Nephron progenitor cell (in vitro differentiated cells): Measurements from ENCODE around the gene EXOSC7.

Experiments
- DNase-seq: peaks from one replicate; pipeline ENCODE4 v3.0.0; 2021
- H3K27ac Mint-ChIP-seq: 2 replicates; pipeline ENCODE4 v1.8.0; 2021; ENCODE audit warnings: mild to moderate bottlenecking, moderate library complexity, mixed read lengths
- H3K27me3 Mint-ChIP-seq: 2 replicates; pipeline ENCODE4 v1.8.0; 2021; ENCODE audit warnings: mild to moderate bottlenecking, low read depth, mixed read lengths; ENCODE audit not compliant: poor library complexity
- H3K36me3 Mint-ChIP-seq: 2 replicates; pipeline ENCODE4 v1.8.0; 2021; ENCODE audit warnings: low read depth, mixed read lengths
- H3K4me1 Mint-ChIP-seq: 2 replicates; pipeline ENCODE4 v1.8.0; 2021; ENCODE audit warnings: mixed read lengths
- H3K4me3 Mint-ChIP-seq: 2 replicates; pipeline ENCODE4 v1.8.0; 2021; ENCODE audit warnings: mild to moderate bottlenecking, moderate library complexity, mixed read lengths
- H3K9me3 Mint-ChIP-seq: 2 replicates; pipeline ENCODE4 v1.8.0; 2021; ENCODE audit warnings: mild to moderate bottlenecking, moderate library complexity, mixed read lengths
- TF ChIP-seq, protein P1 (sequence below): fragments of 200-600 bp; sonication (generic); IDR thresholded peaks from 2 replicates; pipeline ENCODE4 v1.5.0; 2021; ENCODE audit warnings: antibody characterized with exemption

EXOSC7 gene

DNA sequence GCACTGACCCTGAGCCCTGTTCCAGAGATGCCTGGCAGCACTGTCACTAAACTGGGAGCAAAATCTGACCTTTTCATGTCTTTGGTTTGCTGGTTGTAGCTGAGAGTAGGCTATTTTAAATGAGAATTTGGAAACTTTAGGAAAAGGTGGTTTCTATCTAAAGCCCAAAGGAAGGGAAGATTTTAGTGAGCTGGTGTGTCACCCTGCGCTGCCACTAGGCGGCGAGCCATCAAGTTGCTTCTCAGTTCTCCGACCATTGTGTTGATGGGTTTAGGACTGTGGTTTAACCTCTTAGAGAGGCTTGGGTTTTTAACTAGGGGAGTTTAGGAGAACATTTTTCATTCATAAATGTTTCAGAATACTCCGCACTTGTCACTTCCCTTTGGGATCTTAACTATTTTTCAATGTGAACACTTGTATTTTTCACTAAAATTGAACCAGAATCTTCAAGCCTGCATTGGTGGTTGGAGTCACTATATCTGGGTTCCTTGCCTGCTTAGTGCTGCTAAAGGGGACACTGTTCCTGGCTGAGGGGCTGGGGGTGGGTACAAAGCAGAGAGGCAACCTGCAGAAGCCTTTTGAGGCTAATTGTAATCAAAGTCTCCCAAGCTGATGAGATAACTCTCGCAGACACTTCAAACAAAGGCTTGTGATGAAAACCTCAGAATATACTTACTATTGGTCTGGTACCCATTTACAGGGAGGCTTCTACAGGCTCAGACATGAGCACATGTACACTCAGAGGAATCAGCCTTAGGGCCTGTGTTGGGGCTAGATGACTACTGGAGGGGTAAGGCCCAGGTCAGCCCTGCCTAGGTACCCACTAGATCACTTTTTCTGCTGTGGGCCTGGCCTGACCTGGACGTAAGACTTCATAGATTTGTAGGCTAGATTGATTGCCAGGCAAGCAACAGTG is 16.8 kb downstream of the EXOSC7 start:
- peaks cover 57% of the 10 kb centered on the region for H3K36me3 Mint-ChIP-seq
- peaks cover 52% of the 10 kb centered on the region for H3K4me1 Mint-ChIP-seq
- peak overlapping the region; percentile 27 for H3K27ac Mint-ChIP-seq
- no peak overlapping the region for H3K4me3 Mint-ChIP-seq
- peak; percentile 48 for DNase-seq
- TF ChIP-seq, protein P1, sequence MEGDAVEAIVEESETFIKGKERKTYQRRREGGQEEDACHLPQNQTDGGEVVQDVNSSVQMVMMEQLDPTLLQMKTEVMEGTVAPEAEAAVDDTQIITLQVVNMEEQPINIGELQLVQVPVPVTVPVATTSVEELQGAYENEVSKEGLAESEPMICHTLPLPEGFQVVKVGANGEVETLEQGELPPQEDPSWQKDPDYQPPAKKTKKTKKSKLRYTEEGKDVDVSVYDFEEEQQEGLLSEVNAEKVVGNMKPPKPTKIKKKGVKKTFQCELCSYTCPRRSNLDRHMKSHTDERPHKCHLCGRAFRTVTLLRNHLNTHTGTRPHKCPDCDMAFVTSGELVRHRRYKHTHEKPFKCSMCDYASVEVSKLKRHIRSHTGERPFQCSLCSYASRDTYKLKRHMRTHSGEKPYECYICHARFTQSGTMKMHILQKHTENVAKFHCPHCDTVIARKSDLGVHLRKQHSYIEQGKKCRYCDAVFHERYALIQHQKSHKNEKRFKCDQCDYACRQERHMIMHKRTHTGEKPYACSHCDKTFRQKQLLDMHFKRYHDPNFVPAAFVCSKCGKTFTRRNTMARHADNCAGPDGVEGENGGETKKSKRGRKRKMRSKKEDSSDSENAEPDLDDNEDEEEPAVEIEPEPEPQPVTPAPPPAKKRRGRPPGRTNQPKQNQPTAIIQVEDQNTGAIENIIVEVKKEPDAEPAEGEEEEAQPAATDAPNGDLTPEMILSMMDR = peak; percentile 73
- H3K27me3 Mint-ChIP-seq = no peaks in the 10 kb centered on the region
- no peaks in the 10 kb centered on the region for H3K9me3 Mint-ChIP-seq

- Mint-ChIP-seq H3K4me3 (no peak overlapping the region), H3K4me1 (peaks cover 44% of the 10 kb centered on the region), H3K27me3 (no peaks in the 10 kb centered on the region), H3K27ac (peak overlapping the region; percentile 27), H3K9me3 (no peaks in the 10 kb centered on the region), H3K36me3 (peaks cover 58% of the 10 kb centered on the region)
- TF ChIP-seq, protein P1 = no peak
- DNase-seq = no peak
These were observed 17.6 kb downstream of the EXOSC7 start for GRCh38 chr3:44993471-44994205.

- H3K4me1 Mint-ChIP-seq = peaks cover 43% of the 10 kb centered on the region
- H3K27me3 Mint-ChIP-seq = no peaks in the 10 kb centered on the region
- no peak overlapping the region for H3K4me3 Mint-ChIP-seq
- H3K36me3 Mint-ChIP-seq = peaks cover 62% of the 10 kb centered on the region
- TF ChIP-seq, protein P1 = no peak
- no peak for DNase-seq
- H3K9me3 Mint-ChIP-seq = no peaks in the 10 kb centered on the region
- H3K27ac Mint-ChIP-seq = peak overlapping the region; percentile 95
These were observed 19.2 kb downstream of the EXOSC7 start for GRCh38 chr3:44995142-44995770.

GRCh38 chr3:44996556-44996969 is 20.5 kb downstream of the EXOSC7 start:
- no peak for DNase-seq
- H3K27me3 Mint-ChIP-seq = no peaks in the 10 kb centered on the region

GRCh38 chr3:44999782-45000181 is 23.7 kb downstream of the EXOSC7 start:
- TF ChIP-seq, protein P1 = no peak
- DNase-seq = no peak
- Mint-ChIP-seq H3K4me3 (no peak overlapping the region), H3K9me3 (peaks cover 17% of the 10 kb centered on the region), H3K27me3 (no peaks in the 10 kb centered on the region), H3K4me1 (peaks cover 21% of the 10 kb centered on the region), H3K27ac (no peak overlapping the region), H3K36me3 (peaks cover 70% of the 10 kb centered on the region)

More at GRCh38 chr3:44996556-44996969, 20.5 kb downstream of the EXOSC7 start:
- no peak overlapping the region for H3K4me3 Mint-ChIP-seq
- TF ChIP-seq, protein P1 = no peak
- no peaks in the 10 kb centered on the region for H3K9me3 Mint-ChIP-seq
- peaks cover 43% of the 10 kb centered on the region for H3K4me1 Mint-ChIP-seq
- peaks cover 67% of the 10 kb centered on the region for H3K36me3 Mint-ChIP-seq
- H3K27ac Mint-ChIP-seq = peak overlapping the region; percentile 86
